ENCODE results near the gene SNRPA. TPM values are rescaled to one million over a fixed set of nuclear protein-coding genes. Genes with fewer than 3 reads are reported as not detected.

The SNRPA gene
- total and polyA plus RNA-seq, 2 of the 4 experiments (the other 2 are of a cell fraction): 30.3 to 81.3 TPM

DNA sequence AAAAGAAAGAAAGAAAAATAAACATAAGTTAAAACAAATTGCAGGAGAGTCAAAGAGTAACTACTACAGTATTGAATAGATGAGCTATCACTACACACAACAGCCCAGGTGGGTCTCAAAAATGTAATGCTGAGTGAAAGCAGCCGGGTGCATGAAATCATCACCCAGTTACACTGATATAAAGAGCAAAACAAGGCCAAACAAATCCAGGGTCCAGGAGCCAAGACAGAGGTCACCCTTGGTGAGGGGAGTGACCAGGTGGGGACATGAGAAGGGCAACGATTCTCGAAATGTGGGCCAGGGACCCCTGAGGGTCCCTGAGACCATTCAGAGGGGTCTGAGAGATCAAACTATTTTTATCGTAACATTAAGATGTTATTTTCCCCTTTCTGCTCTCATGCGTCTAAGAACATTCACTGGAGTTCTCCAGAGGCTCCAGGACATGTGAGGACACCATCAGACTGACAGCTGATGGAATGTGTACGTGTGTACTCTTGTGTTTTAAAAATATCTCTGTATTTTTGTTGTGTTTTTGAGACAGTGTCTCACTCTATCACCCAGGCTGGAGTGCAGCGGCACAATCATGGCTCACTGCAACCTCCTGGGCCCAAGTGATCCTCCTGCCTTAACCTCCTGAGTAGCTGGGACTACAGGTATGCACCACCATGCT lies 44.9 kb upstream of the SNRPA start (continued):
- TF ChIP-seq USF2 (IDR thresholded peaks at IDR 0.05; ENCODE audit: low read depth, low read length): no peak
- no peak for TF ChIP-seq BHLHE40 (IDR thresholded peaks at IDR 0.05; ENCODE audit: low read depth, low read length)
- no peak for TF ChIP-seq RCOR1 (IDR thresholded peaks at IDR 0.05; ENCODE audit: insufficient replicate concordance, low read length)

DNA sequence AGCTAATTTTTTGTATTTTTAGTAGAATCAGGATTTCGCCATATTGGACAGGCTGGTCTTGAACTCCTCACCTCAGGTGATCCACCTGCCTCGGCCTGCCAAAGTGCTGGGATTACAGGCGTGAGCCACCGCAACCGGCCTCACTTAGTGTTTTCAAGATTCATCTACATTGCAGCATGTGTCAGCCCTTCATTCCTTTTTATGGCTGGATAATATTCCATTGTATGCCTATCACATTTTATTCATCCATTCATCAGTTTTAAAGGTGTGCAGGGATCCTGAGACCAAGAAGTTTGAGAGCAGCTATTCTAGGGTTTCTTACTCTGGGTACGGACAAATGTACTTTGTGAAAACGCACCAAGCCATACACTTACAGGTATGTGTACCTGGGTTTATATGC lies 43.4 kb upstream of the SNRPA start:
- TF ChIP-seq CTCF (conservative IDR thresholded peaks at IDR 0.05; ENCODE audit: low read depth, low read length): no peak
- TF ChIP-seq FOS (IDR thresholded peaks at IDR 0.05; ENCODE audit: low read depth, low read length): no peak
- TF ChIP-seq RAD21 (IDR thresholded peaks at IDR 0.05; ENCODE audit: low read length): no peak
- TF ChIP-seq, protein P1, sequence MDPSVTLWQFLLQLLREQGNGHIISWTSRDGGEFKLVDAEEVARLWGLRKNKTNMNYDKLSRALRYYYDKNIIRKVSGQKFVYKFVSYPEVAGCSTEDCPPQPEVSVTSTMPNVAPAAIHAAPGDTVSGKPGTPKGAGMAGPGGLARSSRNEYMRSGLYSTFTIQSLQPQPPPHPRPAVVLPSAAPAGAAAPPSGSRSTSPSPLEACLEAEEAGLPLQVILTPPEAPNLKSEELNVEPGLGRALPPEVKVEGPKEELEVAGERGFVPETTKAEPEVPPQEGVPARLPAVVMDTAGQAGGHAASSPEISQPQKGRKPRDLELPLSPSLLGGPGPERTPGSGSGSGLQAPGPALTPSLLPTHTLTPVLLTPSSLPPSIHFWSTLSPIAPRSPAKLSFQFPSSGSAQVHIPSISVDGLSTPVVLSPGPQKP (IDR thresholded peaks at IDR 0.05; ENCODE audit: borderline replicate concordance, low read depth, low read length): no peak
- no peak for TF ChIP-seq MXI1 (IDR thresholded peaks at IDR 0.05; ENCODE audit: borderline replicate concordance, low read depth, low read length)
- TF ChIP-seq CEBPB (IDR thresholded peaks at IDR 0.05; ENCODE audit: low read depth, low read length): no peak
- TF ChIP-seq RFX5 (IDR thresholded peaks at IDR 0.05; ENCODE audit: low read depth, low read length): no peak
- no peak for TF ChIP-seq CHD1 (IDR thresholded peaks at IDR 0.05; ENCODE audit: low read depth, low read length)
- no peak for TF ChIP-seq SMC3 (IDR thresholded peaks at IDR 0.05; ENCODE audit: low read depth, low read length)
- TF ChIP-seq BHLHE40 (IDR thresholded peaks at IDR 0.05; ENCODE audit: low read depth, low read length): no peak
- TF ChIP-seq MAZ (IDR thresholded peaks at IDR 0.05; ENCODE audit: borderline replicate concordance, low read depth, low read length): no peak
- Histone ChIP-seq H4K20me1 (ENCODE audit: insufficient read depth, low read length) (no peaks in the 10 kb centered on the region), H3K14ac (replicated peaks; ENCODE audit: low read depth, low read length) (no peak overlapping the region), H3K4ac (ENCODE audit: low read depth, low read length) (no peak overlapping the region), H2BK120ac (ENCODE audit: low read depth, low read length) (no peak overlapping the region), H4K91ac (ENCODE audit: insufficient read depth, low read depth, low read length) (no peak overlapping the region), H3K79me1 (ENCODE audit: low read depth in 1 of 2, low read length in 2 of 2) (peaks cover 5 to 9% of the 10 kb centered on the region in 2 experiments; a peak in 2 of 4 replicates), H2BK20ac (ENCODE audit: low read depth, low read length) (no peak overlapping the region), H4K5ac (ENCODE audit: low read depth, low read length) (no peak overlapping the region), H2BK5ac (ENCODE audit: low read depth, low read length, poor library complexity, severe bottlenecking) (no peak overlapping the region), H3K9me1 (ENCODE audit: insufficient read depth, low read length) (no peaks in the 10 kb centered on the region), H3K23ac (ENCODE audit: low read depth, low read length) (no peak overlapping the region), H3K9me3 (ENCODE audit: control insufficient read depth, insufficient read depth, low read length) (no peaks in the 10 kb centered on the region), H3K18ac (ENCODE audit: low read depth, low read length) (no peak overlapping the region), H3K4me2 (ENCODE audit: low read depth, low read length) (no peak overlapping the region), H3K27me3 (ENCODE audit: control insufficient read depth, insufficient read depth, low read length) (no peaks in the 10 kb centered on the region), H3K4me1 (ENCODE audit: control insufficient read depth, insufficient read depth, low read length) (no peaks in the 10 kb centered on the region), H2AK9ac (replicated peaks; ENCODE audit: low read depth, low read length, poor library complexity) (no peak overlapping the region), H3K4me3 (ENCODE audit: insufficient read depth, low read depth, low read length) (no peak overlapping the region), H3K27ac (ENCODE audit: insufficient read depth, low read length) (no peak overlapping the region), H4K8ac (ENCODE audit: low read depth in 2 of 2, low read length in 2 of 2) (no peak overlapping the region), H3K36me3 (ENCODE audit: control insufficient read depth, insufficient read depth, low read length) (peaks cover 47% of the 10 kb centered on the region), H2AFZ (replicated peaks; ENCODE audit: low read length, poor library complexity) (no peak overlapping the region), H2BK15ac (ENCODE audit: low read depth, low read length) (no peak overlapping the region), H3K56ac (ENCODE audit: extremely low read depth, insufficient read depth, low read length) (no peak overlapping the region), H2AK5ac (ENCODE audit: low read depth, low read length) (no peak overlapping the region), H3K9ac (ENCODE audit: low read depth, low read length) (no peak overlapping the region)
- ChIA-PET POLR2A (ENCODE audit: unreplicated experiment) (no interaction called here), CTCF (interaction anchor here (1.0 kb wide), 1 partner anchor 73 kb away, joined by 3 read pairs; no protein-coding TSS in a partner anchor)
- no TSS peak for BruUV-seq (replicated peaks)
- ATAC-seq (ENCODE audit: low read depth) (no peak), DNase-seq (no peak)
- dilution Hi-C loops (cut with HindIII; ENCODE audit: low sequenced_read_pairs, unreplicated experiment): no loop called here
- 94% methylated on average over 3 of the region's 7 CpGs; no CpG with 5 or more reads in 1 of the 2 experiments for WGBS, 2 experiments (ENCODE audit: extremely low coverage in 2 of 2, insufficient read length in 1 of 2)
- in situ Hi-C loops (cut with MboI; ENCODE audit: low sequenced_read_pairs): no loop called here
- intact Hi-C loops (cut with micrococcal nuclease): no loop called here
